K562 (cell line): Measurements from ENCODE around the gene LRCH1. TPM values are rescaled to one million over a fixed set of nuclear protein-coding genes. Genes with fewer than 3 reads are reported as not detected.

ENCODE experiments used
- ATAC-seq: fragments of 200-7000 bp; cut with Tn5 transposase; 3 replicates; pipeline ENCODE4 v1.9.1; 2020; ENCODE audit warnings: moderate library complexity
- BruUV-seq: library from RNA; stranded (reverse); fragments of 400-500 nt; replicated peaks from 2 replicates; lab custom pipeline; 2021; lab: Mats Ljungman, UMichigan
- CTCF ChIA-PET: fragments of 300-600 bp; formaldehyde crosslinking; extraction: SDS; loops from one replicate; lab custom pipeline; 2021; ENCODE audit warnings: low intra/inter-chr PET ratio; lab: Yijun Ruan, JAX
- POLR2A ChIA-PET: fragments of 300-600, 350-650 bp; sonication (Branson Sonifier 250); formaldehyde crosslinking; extraction: SDS; loops from one replicate; lab custom pipeline; 2021; ENCODE audit warnings: antibody characterized with exemption, inconsistent platforms; lab: Yijun Ruan, JAX
- DNase-seq, 4 experiments: peaks; one replicate each; pipeline versions ENCODE4 v3.0.0 to v3.0.0-alpha.2; 2011 to 2018; ENCODE audit warnings: low spot score in 3 of 4, mixed read lengths in 3 of 4; ENCODE audit errors: extremely low read depth in 1 of 4
- FAIRE-seq: peaks from 2 replicates; lab custom pipeline; 2011; peaks lifted over from hg19 to GRCh38; lab: Jason Lieb, UNC
- H2AFZ ChIP-seq: 2 replicates; pipeline ENCODE4 v1.6.0; 2011; ENCODE audit warnings: low read depth, low read length, control low read depth, inconsistent platforms
- H3K27ac ChIP-seq: fragments of 200-600 bp; 3 replicates; pipeline ENCODE4 v1.8.0; 2011; ENCODE audit warnings: low read depth, mild to moderate bottlenecking, control low read depth, inconsistent platforms, low read length, moderate library complexity, mixed read lengths; ENCODE audit errors: extremely low read depth
- H3K27me3 ChIP-seq, 2 experiments: fragments of 300-600 bp in 1 of 2; 2 replicates in 1 of 2; 3 replicates in 1 of 2; pipeline versions ENCODE4 v1.6.0 to v1.8.0; 2011; ENCODE audit warnings: inconsistent platforms in 2 of 2, low read length in 2 of 2, mild to moderate bottlenecking in 1 of 2, mixed read lengths in 1 of 2, moderate library complexity in 1 of 2; ENCODE audit not compliant: control insufficient read depth in 2 of 2, insufficient read depth in 2 of 2
- H3K36me3 ChIP-seq: fragments of 300-600 bp; 3 replicates; pipeline ENCODE4 v1.8.0; 2011; ENCODE audit warnings: mild to moderate bottlenecking, low read length, inconsistent platforms; ENCODE audit not compliant: control insufficient read depth, insufficient read depth
- H3K4me1 ChIP-seq, 2 experiments: fragments of 200-600 bp in 1 of 2; replicated peaks in 1 of 2; 2 replicates in 1 of 2; 3 replicates in 1 of 2; pipeline versions ENCODE4 v1.5.1 to v1.8.0; 2011; ENCODE audit warnings: inconsistent platforms in 2 of 2, low read length in 2 of 2, mild to moderate bottlenecking in 1 of 2, mixed read lengths in 1 of 2, moderate library complexity in 1 of 2; ENCODE audit not compliant: control insufficient read depth in 2 of 2, insufficient read depth in 2 of 2
- H3K4me2 ChIP-seq: 2 replicates; pipeline ENCODE4 v1.6.1; 2011; ENCODE audit warnings: low read length, control low read depth, inconsistent platforms, mixed read lengths; ENCODE audit not compliant: insufficient read depth
- H3K4me3 ChIP-seq: fragments of 200-600 bp; sonication (generic), shearing (Covaris generic); 2 replicates; pipeline ENCODE4 v1.5.1; 2016; ENCODE audit warnings: control low read depth, inconsistent platforms
- H3K79me2 ChIP-seq: fragments of 200-600 bp; 3 replicates; pipeline ENCODE4 v1.8.0; 2011; ENCODE audit warnings: low read length, inconsistent platforms; ENCODE audit not compliant: control insufficient read depth, insufficient read depth
- H3K9ac ChIP-seq, 2 experiments: 2 replicates each; pipeline versions ENCODE4 v1.6.0 to v1.6.1; 2011; ENCODE audit warnings: low read depth in 2 of 2, low read length in 2 of 2, control low read depth in 1 of 2, inconsistent platforms in 1 of 2, mild to moderate bottlenecking in 1 of 2, mixed read lengths in 1 of 2; ENCODE audit not compliant: insufficient read depth in 1 of 2
- H3K9me1 ChIP-seq: one replicate; pipeline ENCODE4 v1.6.0; 2011; ENCODE audit warnings: inconsistent platforms, mild to moderate bottlenecking, low read length, moderate library complexity; ENCODE audit not compliant: control insufficient read depth, insufficient read depth
- H3K9me3 ChIP-seq: replicated peaks from 2 replicates; pipeline ENCODE4 v1.5.1; 2011; ENCODE audit warnings: low read depth, low read length, inconsistent platforms; ENCODE audit not compliant: control insufficient read depth, insufficient read depth
- H4K20me1 ChIP-seq: replicated peaks from 2 replicates; pipeline ENCODE4 v1.6.1; 2011; ENCODE audit warnings: low read length, inconsistent platforms, mixed read lengths; ENCODE audit not compliant: control insufficient read depth, insufficient read depth
- ARNT ChIP-seq, 2 experiments: fragments of 450-650 bp; IDR thresholded peaks; 2 replicates each; pipeline ENCODE4 v1.6.1; 2016; ENCODE audit warnings: mild to moderate bottlenecking in 1 of 2
- ATF1 ChIP-seq, 2 experiments: fragments of 450-650 bp in 1 of 2; IDR thresholded peaks; 2 replicates each; pipeline ENCODE4 v1.6.1; 2016; ENCODE audit warnings: missing compliant biosample characterization in 1 of 2, missing genetic modification characterization in 1 of 2
- BHLHE40 ChIP-seq: IDR thresholded peaks from 2 replicates; pipeline ENCODE4 v1.6.1; 2011; ENCODE audit warnings: low read length, improper control_type of control experiment
- ELF4 ChIP-seq: fragments of 450-650 bp; formaldehyde crosslinking; IDR thresholded peaks from 2 replicates; pipeline ENCODE4 v1.4.0; 2022; ENCODE audit warnings: missing genetic modification characterization
- GTF2B ChIP-seq: IDR thresholded peaks from 2 replicates; pipeline ENCODE4 v1.6.1; 2011; ENCODE audit not compliant: insufficient read length; ENCODE audit errors: extremely low read depth
- HSF4 ChIP-seq: fragments of 250-450 bp; sonication (Bioruptor Pico); IDR thresholded peaks from 2 replicates; pipeline ENCODE4 v2.1.2; 2022; ENCODE audit warnings: mild to moderate bottlenecking, moderate library complexity, borderline replicate concordance
- MAZ ChIP-seq, 2 experiments: fragments of 450-650 bp in 1 of 2; sonication (generic) in 1 of 2; formaldehyde crosslinking; IDR thresholded peaks in 1 of 2; conservative IDR thresholded peaks in 1 of 2; 2 replicates each; pipeline versions ENCODE4 v1.4.0 to v1.5.0; 2020; ENCODE audit warnings: mild to moderate bottlenecking in 1 of 2, missing genetic modification reagents in 1 of 2
- TAF1 ChIP-seq: IDR thresholded peaks from 2 replicates; pipeline ENCODE4 v1.6.1; 2011; ENCODE audit warnings: mild to moderate bottlenecking, low read length, moderate library complexity; ENCODE audit not compliant: insufficient read depth, control insufficient read depth, severe bottlenecking; ENCODE audit errors: extremely low read depth
- THAP7 ChIP-seq: fragments of 250-450 bp; sonication (Bioruptor Pico); IDR thresholded peaks from 2 replicates; pipeline ENCODE4 v1.5.0; 2021
- ZBTB17 ChIP-seq: fragments of 450-650 bp; formaldehyde crosslinking; IDR thresholded peaks from 2 replicates; pipeline ENCODE4 v1.4.0; 2020; ENCODE audit warnings: mild to moderate bottlenecking
- WGBS: fragments of 100-300 bp; shearing (Covaris generic); methylation state at CpG from one replicate; pipeline ENCODE4 v1.1.6; 2016; ENCODE audit warnings: low coverage, mixed read lengths; ENCODE audit not compliant: insufficient coverage; ENCODE audit errors: missing lambda C conversion rate; 5-methylcytosine and 5-hydroxymethylcytosine counted together
- in situ Hi-C: fragments of 300-500 bp; cut with MboI; formaldehyde crosslinking; loops from 4 replicates; pipeline ENCODE4 v1.15.0; 2018; ENCODE audit warnings: inconsistent platforms, mixed read lengths
- intact Hi-C: fragments of 100-400 bp; cut with micrococcal nuclease; formaldehyde crosslinking; loops from 2 replicates; pipeline ENCODE4 v1.14.2; 2022
- polyA plus RNA-seq, 8 experiments: library from polyadenylated mRNA; depleted of rRNA in 4 of 8; stranded (reverse) in 5 of 8; unstranded in 3 of 8; fragments of >200 nt; fragmentation: Nextera tagmentation in 2 of 8; fragmentation: Illumina TruSeq in 1 of 8; extraction: Ambion mirVana in 2 of 8; extraction: Trizol in 1 of 8; gene quantifications; 2 replicates each; pipeline versions ENCODE4 v1.2.1 to v1.2.3, GENCODE V29; 2011 to 2014; ENCODE audit warnings: inconsistent platforms in 1 of 8, missing spikeins in 1 of 8
- total RNA-seq, 7 experiments: library from RNA; depleted of rRNA in 6 of 7; stranded (reverse); fragments of >200 nt in 6 of 7; fragmentation: Illumina TruSeq in 2 of 7; extraction: Trizol in 2 of 7; gene quantifications; 2 replicates each; pipeline versions ENCODE4 v1.2.1 to v1.2.3, GENCODE V29; 2011 to 2021; ENCODE audit warnings: low replicate concordance in 1 of 7

The LRCH1 gene
- total and polyA plus RNA-seq, 9 of the 15 experiments (the other 6 are each of a cell fraction or from before 2014, with no cell fraction given) = 1.1 to 6.8 (median 3.7) TPM

GRCh38 chr13:46572752-46573431, 19.9 kb downstream of the LRCH1 start:
- no peak overlapping the region for H3K4me2 ChIP-seq
- H3K9me3 ChIP-seq = no peaks in the 10 kb centered on the region
- peaks cover 23% of the 10 kb centered on the region; the same call in 2 of the 3 replicates for H3K79me2 ChIP-seq
- peaks cover 20% of the 10 kb centered on the region; the same call in 1 of the 2 replicates for H4K20me1 ChIP-seq
- no peak overlapping the region for H2AFZ ChIP-seq
- H3K27ac ChIP-seq = no peak overlapping the region
- no peaks in the 10 kb centered on the region for H3K9me1 ChIP-seq
- WGBS = 86% methylated on average over 6 of the region's 6 CpGs
- CTCF ChIA-PET = no interaction called here
- TF ChIP-seq ZBTB17 (CRISPR knock-in tag) (no peak), GTF2B (no peak), ARNT (IDR thresholded peaks at IDR 0.05) (no peak), ATF1 (CRISPR knock-in tag; IDR thresholded peaks at IDR 0.05) (no peak), ATF1 (tag; IDR thresholded peaks at IDR 0.05) (no peak), MAZ (CRISPR knock-in tag; conservative IDR thresholded peaks at IDR 0.05 in 1 of 2, IDR thresholded peaks at IDR 0.05 in 1 of 2) (no peak), THAP7 (no peak), ELF4 (no peak), BHLHE40 (no peak), HSF4 (CRISPR knock-in tag) (no peak), TAF1 (no peak)
- H3K27me3 ChIP-seq = no peaks in the 10 kb centered on the region
- in situ Hi-C loops (no loop called here), intact Hi-C loops (no loop called here)
- no peak overlapping the region for H3K9ac ChIP-seq
- no TSS peak for BruUV-seq
- H3K4me3 ChIP-seq = no peak overlapping the region
- DNase-seq (no peak), ATAC-seq (no peak), FAIRE-seq (no peak)
- POLR2A ChIA-PET = no interaction called here
- no peaks in the 10 kb centered on the region for H3K36me3 ChIP-seq
- no peaks in the 10 kb centered on the region for H3K4me1 ChIP-seq
